Measurements from ENCODE around the gene TMEM183A.

- TF ChIP-seq CTCF (IDR thresholded peaks at IDR 0.05 in 4 of 5, conservative IDR thresholded peaks at IDR 0.05 in 1 of 5) (no peak), POLR2A (IDR thresholded peaks at IDR 0.05) (peak; percentile 95 to 97)
These were observed at the start of gene TMEM183A for GRCh38 chr1:203006948-203007871.
